Stimulated activated naive B cell treated with anti-CD40 and anti-IgM and Interleukin-4, amounts not matched to agents 10 μg/mL and 1 μg/mL and 100 μg/mL, for 72 hours (primary cell): ENCODE measurements around the gene SRGAP3.

Experiments
- ATAC-seq, 2 donors: fragments of 150-1000 bp; cut with Tn5 transposase; replicated peaks; 2 replicates each; pipeline ENCODE4 v1.10.0; 2021; ENCODE audit warnings: moderate library complexity in 1 of 2
- DNase-seq: peaks from one replicate; pipeline ENCODE4 v3.0.0; 2021
- H3K27ac Mint-ChIP-seq: one replicate; pipeline ENCODE4 v1.8.0; 2022; ENCODE audit warnings: mild to moderate bottlenecking, mixed read lengths
- H3K27me3 Mint-ChIP-seq, 2 donors: one replicate each; pipeline ENCODE4 v1.8.0; 2022; ENCODE audit warnings: mixed read lengths in 2 of 2
- H3K36me3 Mint-ChIP-seq, 2 donors: one replicate each; pipeline ENCODE4 v1.8.0; 2022; ENCODE audit warnings: mixed read lengths in 2 of 2, mild to moderate bottlenecking in 1 of 2
- H3K4me1 Mint-ChIP-seq, 2 donors: one replicate each; pipeline ENCODE4 v1.8.0; 2022; ENCODE audit warnings: mixed read lengths in 2 of 2, mild to moderate bottlenecking in 1 of 2
- H3K4me3 Mint-ChIP-seq, 2 donors: one replicate each; pipeline ENCODE4 v1.8.0; 2022; ENCODE audit warnings: mild to moderate bottlenecking in 2 of 2, mixed read lengths in 2 of 2, moderate library complexity in 1 of 2
- H3K9me3 Mint-ChIP-seq, 2 donors: one replicate each; pipeline ENCODE4 v1.8.0; 2022; ENCODE audit warnings: mixed read lengths in 2 of 2, mild to moderate bottlenecking in 1 of 2

The SRGAP3 gene

GRCh38 chr3:9226326-9226725 lies 23.1 kb downstream of the SRGAP3 start:
- peaks cover 5 to 6% of the 10 kb centered on the region in 2 donors for H3K27me3 Mint-ChIP-seq
- no peak for DNase-seq
- ATAC-seq: no peak
- no peaks in the 10 kb centered on the region for H3K36me3 Mint-ChIP-seq
- H3K27ac Mint-ChIP-seq: no peak overlapping the region
- no peaks in the 10 kb centered on the region for H3K4me1 Mint-ChIP-seq
- H3K9me3 Mint-ChIP-seq: no peaks in the 10 kb centered on the region
- H3K4me3 Mint-ChIP-seq: no peak overlapping the region

GRCh38 chr3:9225268-9225667 lies 24.2 kb downstream of the SRGAP3 start:
- Mint-ChIP-seq H3K36me3 (no peaks in the 10 kb centered on the region), H3K27ac (no peak overlapping the region), H3K4me1 (no peaks in the 10 kb centered on the region), H3K4me3 (no peak overlapping the region), H3K27me3 (peaks cover 5 to 6% of the 10 kb centered on the region in 2 donors), H3K9me3 (no peaks in the 10 kb centered on the region)
- DNase-seq: no peak
- no peak for ATAC-seq

DNA sequence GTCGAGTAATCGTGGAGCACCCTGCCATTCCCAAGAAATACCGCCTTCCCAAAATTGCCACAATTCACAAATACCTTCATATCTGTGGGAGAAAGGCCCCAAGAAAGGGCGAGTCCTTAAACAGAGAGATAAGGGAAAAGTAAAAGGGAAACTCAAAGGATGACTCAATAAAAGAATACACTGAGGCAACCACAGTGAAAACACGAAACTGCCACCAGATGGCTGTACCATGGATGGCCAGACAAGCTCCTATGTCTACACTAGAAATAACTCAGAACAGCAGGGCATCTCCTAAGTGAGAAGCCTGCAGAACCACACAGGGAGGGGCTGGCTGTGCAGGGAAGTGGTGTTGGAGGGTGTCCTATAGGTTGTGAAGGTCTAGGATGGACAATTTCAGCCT lies 25.0 kb downstream of the SRGAP3 start:
- ATAC-seq (peak; percentile 66 to 74), DNase-seq (no peak)
- peaks cover 5 to 6% of the 10 kb centered on the region in 2 donors for H3K27me3 Mint-ChIP-seq
- no peaks in the 10 kb centered on the region for H3K36me3 Mint-ChIP-seq
- no peaks in the 10 kb centered on the region for H3K4me1 Mint-ChIP-seq
- H3K27ac Mint-ChIP-seq: no peak overlapping the region
- H3K9me3 Mint-ChIP-seq: no peaks in the 10 kb centered on the region
- H3K4me3 Mint-ChIP-seq: no peak overlapping the region

DNA sequence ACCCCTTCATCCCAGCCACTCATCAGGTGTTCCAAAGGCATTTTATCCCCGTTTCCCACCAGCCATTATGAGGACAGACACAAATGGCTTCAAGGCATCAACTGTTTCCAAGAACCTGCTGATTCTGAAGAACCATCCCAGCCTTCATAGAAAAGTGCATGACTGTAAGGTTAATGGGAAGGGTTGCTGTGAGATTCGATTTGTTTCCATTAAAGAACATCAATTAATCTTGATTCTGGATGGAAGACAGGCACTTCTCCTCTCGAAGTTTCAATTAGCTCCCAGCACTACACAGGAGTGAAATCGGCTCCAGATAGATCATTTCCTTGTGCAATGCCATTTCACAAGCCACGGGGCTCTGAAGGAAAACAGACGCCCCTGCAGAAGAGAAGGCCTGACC lies 25.8 kb downstream of the SRGAP3 start:
- no peaks in the 10 kb centered on the region for H3K36me3 Mint-ChIP-seq
- no peak for ATAC-seq
- H3K27me3 Mint-ChIP-seq: peaks cover 5 to 6% of the 10 kb centered on the region in 2 donors
- no peak overlapping the region for H3K27ac Mint-ChIP-seq
- no peak overlapping the region for H3K4me3 Mint-ChIP-seq
- no peak for DNase-seq
- no peaks in the 10 kb centered on the region for H3K4me1 Mint-ChIP-seq
- no peaks in the 10 kb centered on the region for H3K9me3 Mint-ChIP-seq

GRCh38 chr3:9222956-9223639 lies 26.3 kb downstream of the SRGAP3 start:
- DNase-seq: no peak
- Mint-ChIP-seq H3K9me3 (no peaks in the 10 kb centered on the region), H3K27me3 (peaks cover 5 to 6% of the 10 kb centered on the region in 2 donors), H3K36me3 (no peaks in the 10 kb centered on the region), H3K4me1 (no peaks in the 10 kb centered on the region), H3K4me3 (no peak overlapping the region), H3K27ac (no peak overlapping the region)
- no peak for ATAC-seq

DNA sequence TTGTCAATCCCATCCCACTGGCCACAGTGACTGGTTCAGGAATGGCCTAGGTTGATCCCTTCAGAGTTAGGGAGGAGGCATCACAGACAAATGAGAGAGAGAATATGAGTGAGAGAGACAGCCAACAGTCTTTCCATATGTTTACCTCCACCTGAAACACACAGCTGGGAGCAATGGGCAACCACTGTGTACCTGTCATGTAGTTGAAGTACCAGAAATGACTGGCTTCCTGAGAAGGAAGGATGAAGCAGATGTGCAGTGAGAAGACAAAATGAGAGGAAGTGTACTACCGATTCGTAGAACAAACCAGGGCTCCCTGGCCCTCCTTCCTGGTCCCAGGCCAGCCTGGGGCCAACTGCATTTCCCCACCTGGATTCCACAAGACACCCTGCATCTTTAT lies 27.4 kb downstream of the SRGAP3 start:
- Mint-ChIP-seq H3K36me3 (no peaks in the 10 kb centered on the region), H3K27ac (no peak overlapping the region), H3K9me3 (no peaks in the 10 kb centered on the region), H3K4me1 (no peaks in the 10 kb centered on the region), H3K4me3 (no peak overlapping the region), H3K27me3 (peaks cover 5 to 6% of the 10 kb centered on the region in 2 donors)
- no peak for ATAC-seq
- DNase-seq: no peak

DNA sequence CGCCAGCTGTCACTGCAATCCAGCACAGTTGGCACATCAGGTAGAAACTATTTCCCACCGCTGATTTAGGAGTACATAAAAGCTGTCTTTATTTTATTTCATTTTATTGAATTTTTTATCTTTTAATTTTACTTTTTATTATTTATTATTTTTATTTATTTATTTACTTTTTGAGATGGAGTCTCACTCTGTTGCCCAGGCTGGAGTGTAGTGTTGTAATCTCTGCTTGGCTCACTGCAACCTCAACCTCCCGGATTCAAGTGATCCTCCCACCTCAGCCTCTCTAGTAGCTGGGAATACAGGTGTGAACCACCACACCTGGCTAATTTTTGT lies 31.0 kb downstream of the SRGAP3 start:
- ATAC-seq (no peak), DNase-seq (no peak)
- peaks cover 5 to 6% of the 10 kb centered on the region in 2 donors for H3K27me3 Mint-ChIP-seq
- no peaks in the 10 kb centered on the region for H3K36me3 Mint-ChIP-seq
- H3K9me3 Mint-ChIP-seq: peaks cover 0 to 3% of the 10 kb centered on the region in 2 donors
- no peaks in the 10 kb centered on the region for H3K4me1 Mint-ChIP-seq
- H3K27ac Mint-ChIP-seq: no peak overlapping the region
- H3K4me3 Mint-ChIP-seq: no peak overlapping the region

GRCh38 chr3:9217784-9218513 lies 31.5 kb downstream of the SRGAP3 start:
- DNase-seq (no peak), ATAC-seq (no peak)
- Mint-ChIP-seq H3K4me3 (no peak overlapping the region), H3K4me1 (no peaks in the 10 kb centered on the region), H3K27me3 (peaks cover 5 to 6% of the 10 kb centered on the region in 2 donors), H3K27ac (no peak overlapping the region), H3K9me3 (peaks cover 0 to 4% of the 10 kb centered on the region in 2 donors), H3K36me3 (no peaks in the 10 kb centered on the region)

GRCh38 chr3:9216736-9217135 lies 32.7 kb downstream of the SRGAP3 start:
- Mint-ChIP-seq H3K36me3 (no peaks in the 10 kb centered on the region), H3K27me3 (peaks cover 1 to 3% of the 10 kb centered on the region in 2 donors), H3K4me3 (no peak overlapping the region), H3K27ac (no peak overlapping the region), H3K9me3 (peaks cover 0 to 4% of the 10 kb centered on the region in 2 donors), H3K4me1 (no peaks in the 10 kb centered on the region)
- DNase-seq (no peak), ATAC-seq (no peak)

GRCh38 chr3:9214599-9214998 lies 34.8 kb downstream of the SRGAP3 start:
- Mint-ChIP-seq H3K4me3 (no peak overlapping the region), H3K27me3 (no peaks in the 10 kb centered on the region), H3K36me3 (no peaks in the 10 kb centered on the region), H3K9me3 (peaks cover 0 to 4% of the 10 kb centered on the region in 2 donors), H3K27ac (no peak overlapping the region), H3K4me1 (no peaks in the 10 kb centered on the region)
- DNase-seq: no peak
- no peak for ATAC-seq

DNA sequence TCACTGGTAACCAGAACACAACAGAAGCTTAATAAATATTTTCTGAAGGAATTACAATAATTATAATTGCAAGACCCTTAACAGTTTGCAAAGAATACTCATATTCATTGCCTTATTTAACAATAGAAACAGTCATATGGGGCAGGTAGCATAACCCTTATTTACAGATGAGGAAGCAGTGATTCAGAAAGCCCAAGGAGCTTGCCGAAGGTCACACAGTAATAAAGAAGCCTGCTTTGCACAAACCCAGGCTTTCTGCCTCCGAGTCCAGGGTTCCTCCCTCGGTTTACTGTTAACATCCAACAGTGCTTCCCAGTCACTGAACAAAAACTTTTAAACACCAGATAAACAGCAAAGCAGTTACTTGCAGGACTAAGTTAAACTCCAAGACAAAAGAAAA lies 35.3 kb downstream of the SRGAP3 start:
- Mint-ChIP-seq H3K4me1 (no peaks in the 10 kb centered on the region), H3K36me3 (no peaks in the 10 kb centered on the region), H3K27me3 (no peaks in the 10 kb centered on the region), H3K4me3 (no peak overlapping the region), H3K9me3 (peaks cover 0 to 4% of the 10 kb centered on the region in 2 donors), H3K27ac (no peak overlapping the region)
- DNase-seq: no peak
- no peak for ATAC-seq

DNA sequence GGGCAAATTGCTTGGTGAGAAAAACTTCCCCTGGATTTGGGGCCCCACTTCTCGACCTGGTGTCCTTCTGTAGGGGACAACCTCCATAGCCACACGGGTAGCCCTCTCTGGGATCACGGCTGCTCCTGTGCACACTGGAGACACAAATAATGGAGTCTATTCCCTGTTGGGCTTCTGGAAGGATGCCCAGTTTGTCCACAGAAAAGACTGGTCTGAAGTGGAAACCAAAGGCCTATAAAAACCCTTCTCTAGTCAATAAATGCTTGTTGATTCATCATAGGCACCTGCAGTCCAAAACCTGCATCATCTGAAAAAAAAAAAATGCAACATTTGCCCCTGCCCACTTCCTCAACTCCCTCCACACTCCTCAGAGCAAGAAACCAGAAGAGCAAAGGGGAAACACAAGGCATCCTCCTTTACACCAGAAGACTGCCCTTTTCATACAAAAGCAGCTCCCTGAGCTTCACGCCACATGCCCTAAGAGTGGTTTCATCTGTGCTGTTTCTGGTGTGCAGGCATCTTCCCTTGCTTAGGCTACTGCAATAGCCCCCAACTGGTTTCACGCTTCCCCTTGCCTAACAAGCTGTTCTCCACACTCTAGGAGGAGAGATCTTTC lies 36.3 kb downstream of the SRGAP3 start:
- DNase-seq (no peak), ATAC-seq (peak; percentile 51 to 64)
- no peak overlapping the region for H3K27ac Mint-ChIP-seq
- no peaks in the 10 kb centered on the region for H3K4me1 Mint-ChIP-seq
- H3K27me3 Mint-ChIP-seq: no peaks in the 10 kb centered on the region
- no peaks in the 10 kb centered on the region for H3K36me3 Mint-ChIP-seq
- H3K9me3 Mint-ChIP-seq: peaks cover 0 to 4% of the 10 kb centered on the region in 2 donors
- H3K4me3 Mint-ChIP-seq: no peak overlapping the region

- H3K27me3 Mint-ChIP-seq: peaks cover 5 to 6% of the 10 kb centered on the region in 2 donors
- no peak overlapping the region for H3K4me3 Mint-ChIP-seq
- DNase-seq (no peak), ATAC-seq (no peak)
- peaks cover 0 to 2% of the 10 kb centered on the region in 2 donors for H3K4me1 Mint-ChIP-seq
- H3K9me3 Mint-ChIP-seq: peaks cover 0 to 4% of the 10 kb centered on the region in 2 donors
- no peaks in the 10 kb centered on the region for H3K36me3 Mint-ChIP-seq
- no peak overlapping the region for H3K27ac Mint-ChIP-seq
Measured at GRCh38 chr3:9211155-9211950, 38.1 kb downstream of the SRGAP3 start.

DNA sequence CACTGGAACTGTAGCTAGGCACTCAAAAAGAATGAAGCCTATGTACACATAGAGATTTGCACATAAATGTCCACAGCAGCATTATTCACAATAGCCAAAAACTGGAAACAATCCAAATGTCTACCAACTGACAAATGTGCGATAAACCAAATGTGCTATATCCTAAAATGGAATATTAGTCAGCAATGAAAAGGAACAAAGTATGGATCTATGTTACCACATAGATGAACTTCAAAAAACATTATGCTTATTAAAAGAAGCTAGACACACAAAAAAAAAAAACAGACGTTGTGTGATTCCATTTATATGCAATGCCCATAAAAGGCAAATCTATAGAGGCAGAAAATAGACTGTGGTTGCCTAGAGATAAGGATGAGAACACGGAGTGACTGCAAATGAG lies 39.7 kb downstream of the SRGAP3 start:
- H3K27ac Mint-ChIP-seq: no peak overlapping the region
- peaks cover 0 to 5% of the 10 kb centered on the region in 2 donors for H3K4me1 Mint-ChIP-seq
- H3K36me3 Mint-ChIP-seq: no peaks in the 10 kb centered on the region
- peaks cover 0 to 4% of the 10 kb centered on the region in 2 donors for H3K9me3 Mint-ChIP-seq
- peaks cover 6 to 7% of the 10 kb centered on the region in 2 donors for H3K27me3 Mint-ChIP-seq
- no peak overlapping the region for H3K4me3 Mint-ChIP-seq
- ATAC-seq: no peak
- no peak for DNase-seq
